Measurements from ENCODE around the gene AKAP8. TPM values are rescaled to one million over a fixed set of nuclear protein-coding genes. Genes with fewer than 3 reads are reported as not detected.
A peak's percentile ranks its signal among the peaks of the same experiment; 100 is the strongest.

The AKAP8 gene
- total RNA-seq, 2 donors from 2014 or later: 18.7 to 54.9 TPM

GRCh38 chr19:15379999-15380647 lies 536 bp upstream of the AKAP8 start:
- no peak for DNase-seq (ENCODE audit: low spot score)
- Histone ChIP-seq H3K9me3 (no peaks in the 10 kb centered on the region), H3K4me3 (peak overlapping the region; percentile 86), H3K36me3 (no peaks in the 10 kb centered on the region), H3K27me3 (replicated peaks; ENCODE audit: insufficient read depth) (no peaks in the 10 kb centered on the region), H3K27ac (peak overlapping the region; percentile 83 to 92), H3K4me1 (ENCODE audit: control insufficient read depth in 1 of 2, low read depth in 2 of 2) (peaks cover 25 to 40% of the 10 kb centered on the region in 2 donors)
- TF ChIP-seq CTCF (IDR thresholded peaks at IDR 0.05): no peak
- ATAC-seq (ENCODE audit: insufficient number of reproducible peaks, low FRiP score, low read depth): no peak

GRCh38 chr19:15378534-15379082 lies 979 bp downstream of the AKAP8 start:
- Histone ChIP-seq H3K27ac (peak overlapping the region; percentile 92 to 98), H3K36me3 (peaks cover 3% of the 10 kb centered on the region), H3K4me1 (ENCODE audit: control insufficient read depth in 1 of 2, low read depth in 2 of 2) (peaks cover 33 to 55% of the 10 kb centered on the region in 2 donors), H3K27me3 (replicated peaks; ENCODE audit: insufficient read depth) (no peaks in the 10 kb centered on the region), H3K4me3 (peak overlapping the region; percentile 86), H3K9me3 (no peaks in the 10 kb centered on the region)
- DNase-seq (ENCODE audit: low spot score) (no peak), ATAC-seq (ENCODE audit: insufficient number of reproducible peaks, low FRiP score, low read depth) (no peak)
- no peak for TF ChIP-seq CTCF (IDR thresholded peaks at IDR 0.05)

GRCh38 chr19:15374796-15375440 lies 4.7 kb downstream of the AKAP8 start:
- DNase-seq (ENCODE audit: low spot score) (no peak), ATAC-seq (ENCODE audit: insufficient number of reproducible peaks, low FRiP score, low read depth) (no peak)
- Histone ChIP-seq H3K4me1 (ENCODE audit: control insufficient read depth in 1 of 2, low read depth in 2 of 2) (peaks cover 26 to 51% of the 10 kb centered on the region in 2 donors), H3K36me3 (peaks cover 37% of the 10 kb centered on the region), H3K4me3 (peak overlapping the region; percentile 34), H3K9me3 (no peaks in the 10 kb centered on the region), H3K27me3 (replicated peaks; ENCODE audit: insufficient read depth) (no peaks in the 10 kb centered on the region), H3K27ac (peak overlapping the region; percentile 48 to 69)
- no peak for TF ChIP-seq CTCF (IDR thresholded peaks at IDR 0.05)

- Histone ChIP-seq H3K9me3 (no peaks in the 10 kb centered on the region), H3K27ac (peak overlapping the region; percentile 48 to 69), H3K36me3 (peaks cover 45% of the 10 kb centered on the region), H3K4me1 (ENCODE audit: control insufficient read depth in 1 of 2, low read depth in 2 of 2) (peaks cover 26 to 51% of the 10 kb centered on the region in 2 donors), H3K4me3 (peak overlapping the region; percentile 34), H3K27me3 (replicated peaks; ENCODE audit: insufficient read depth) (no peaks in the 10 kb centered on the region)
- TF ChIP-seq CTCF (IDR thresholded peaks at IDR 0.05): no peak
- no peak for ATAC-seq (ENCODE audit: insufficient number of reproducible peaks, low FRiP score, low read depth)
- DNase-seq (ENCODE audit: low spot score): no peak
These were observed 5.4 kb downstream of the AKAP8 start for GRCh38 chr19:15374105-15374651.

- peaks cover 26 to 51% of the 10 kb centered on the region in 2 donors for H3K4me1 ChIP-seq (ENCODE audit: control insufficient read depth in 1 of 2, low read depth in 2 of 2)
- ATAC-seq (ENCODE audit: insufficient number of reproducible peaks, low FRiP score, low read depth): no peak
- H3K4me3 ChIP-seq: no peak overlapping the region
- no peak for DNase-seq (ENCODE audit: low spot score)
- peak overlapping the region in 1 of 2 donors; percentile 69 for H3K27ac ChIP-seq
- H3K36me3 ChIP-seq: peaks cover 50% of the 10 kb centered on the region
- no peaks in the 10 kb centered on the region for H3K9me3 ChIP-seq
- TF ChIP-seq CTCF (IDR thresholded peaks at IDR 0.05): no peak
- no peaks in the 10 kb centered on the region for H3K27me3 ChIP-seq (replicated peaks; ENCODE audit: insufficient read depth)
These were observed 5.9 kb downstream of the AKAP8 start for GRCh38 chr19:15373644-15374043.
